Fibroblast of the aortic adventitia (primary cell): Measurements from ENCODE around the gene SLC35D1. TPM values are rescaled to one million over a fixed set of nuclear protein-coding genes. Genes with fewer than 3 reads are reported as not detected.
A peak's percentile ranks its signal among the peaks of the same experiment; 100 is the strongest.

ENCODE experiments used
- DNase-seq: peaks from one replicate; pipeline ENCODE4 v3.0.0-alpha.2; 2010; ENCODE audit warnings: low read depth
- H3K4me3 ChIP-seq: 2 replicates; pipeline ENCODE4 v1.5.1; 2011; ENCODE audit warnings: low read depth, mild to moderate bottlenecking, control low read depth, low read length, moderate library complexity
- CTCF ChIP-seq: IDR thresholded peaks from 2 replicates; pipeline ENCODE4 v1.5.1; 2011; ENCODE audit warnings: mild to moderate bottlenecking, low read length, control low read depth, inconsistent platforms; ENCODE audit not compliant: insufficient read depth
- total RNA-seq: library from RNA; depleted of rRNA; stranded (reverse); fragments of >200 nt; gene quantifications from 2 replicates; pipeline ENCODE4 v1.2.3, GENCODE V29; 2012; ENCODE audit warnings: low replicate concordance

Gene SLC35D1
- total RNA-seq, 1 donor = 12.6 TPM

GRCh38 chr1:67052741-67053534 lies 1.0 kb downstream of the SLC35D1 start:
- no peak for TF ChIP-seq CTCF
- peak; percentile 49 for DNase-seq
- peak overlapping the region; percentile 85 for H3K4me3 ChIP-seq

GRCh38 chr1:67051196-67051595 lies 2.8 kb downstream of the SLC35D1 start:
- DNase-seq = no peak
- no peak for TF ChIP-seq CTCF
- H3K4me3 ChIP-seq = no peak overlapping the region

GRCh38 chr1:67044631-67045270 lies 9.2 kb downstream of the SLC35D1 start:
- no peak for TF ChIP-seq CTCF
- H3K4me3 ChIP-seq = no peak overlapping the region
- no peak for DNase-seq

GRCh38 chr1:67043366-67043765 lies 10.6 kb downstream of the SLC35D1 start:
- no peak overlapping the region for H3K4me3 ChIP-seq
- DNase-seq = no peak
- TF ChIP-seq CTCF = no peak

GRCh38 chr1:67041841-67042503 lies 12.0 kb downstream of the SLC35D1 start:
- peak; percentile 57 for DNase-seq
- H3K4me3 ChIP-seq = no peak overlapping the region
- TF ChIP-seq CTCF = no peak

GRCh38 chr1:67040405-67040804 lies 13.5 kb downstream of the SLC35D1 start:
- H3K4me3 ChIP-seq = no peak overlapping the region
- TF ChIP-seq CTCF = no peak
- DNase-seq = no peak
